Neural progenitor cell (in vitro differentiated cells): Measurements from ENCODE around the gene SPATA33. TPM values are rescaled to one million over a fixed set of nuclear protein-coding genes. Genes with fewer than 3 reads are reported as not detected.
A peak's percentile ranks its signal among the peaks of the same experiment; 100 is the strongest.

Experiments used
- DNase-seq: peaks from one replicate; pipeline ENCODE4 v3.0.0-alpha.2; 2016; ENCODE audit warnings: low spot score
- H2AFZ ChIP-seq: fragments of 200-600 bp; sonication (generic); replicated peaks from 2 replicates; pipeline ENCODE4 v1.6.1; 2016; ENCODE audit warnings: antibody characterized with exemption
- H3F3A ChIP-seq: fragments of 200-600 bp; sonication (generic); 2 replicates; pipeline ENCODE4 v1.6.1; 2016; ENCODE audit warnings: antibody characterized with exemption, low read depth
- H3K27ac ChIP-seq: fragments of 200-600 bp; sonication (generic); 2 replicates; pipeline ENCODE4 v1.5.1; 2016; ENCODE audit warnings: mild to moderate bottlenecking
- H3K27me3 ChIP-seq: fragments of 200-600 bp; sonication (generic); 2 replicates; pipeline ENCODE4 v1.6.1; 2016; ENCODE audit warnings: mild to moderate bottlenecking, moderate library complexity
- H3K36me3 ChIP-seq: fragments of 200-600 bp; sonication (generic); 2 replicates; pipeline ENCODE4 v1.5.1; 2016
- H3K4me1 ChIP-seq: fragments of 200-600 bp; sonication (generic); 2 replicates; pipeline ENCODE4 v1.6.1; 2016; ENCODE audit warnings: mixed run types
- H3K4me2 ChIP-seq: fragments of 200-600 bp; sonication (generic); 2 replicates; pipeline ENCODE4 v1.6.1; 2016
- H3K4me3 ChIP-seq: fragments of 200-600 bp; sonication (generic); 2 replicates; pipeline ENCODE4 v1.5.1; 2016
- H3K79me2 ChIP-seq: fragments of 200-600 bp; sonication (generic); 2 replicates; pipeline ENCODE4 v1.6.1; 2016; ENCODE audit warnings: low read depth
- H3K9ac ChIP-seq: fragments of 200-600 bp; sonication (generic); 2 replicates; pipeline ENCODE4 v1.6.1; 2016
- H3K9me3 ChIP-seq: fragments of 200-600 bp; sonication (generic); 2 replicates; pipeline ENCODE4 v1.5.1; 2016; ENCODE audit warnings: low read depth
- H4K20me1 ChIP-seq: fragments of 200-600 bp; sonication (generic); 2 replicates; pipeline ENCODE4 v1.6.1; 2016; ENCODE audit warnings: low read depth
- H3K27ac Mint-ChIP-seq: 3 replicates; pipeline ENCODE4 v1.8.0; 2021; ENCODE audit warnings: mixed read lengths
- H3K27me3 Mint-ChIP-seq: 2 replicates; pipeline ENCODE4 v1.8.0; 2022; ENCODE audit warnings: low read depth, mild to moderate bottlenecking, inconsistent platforms, moderate library complexity, mixed read lengths; ENCODE audit not compliant: insufficient read depth
- H3K36me3 Mint-ChIP-seq: 3 replicates; pipeline ENCODE4 v1.8.0; 2021; ENCODE audit warnings: mixed read lengths
- H3K4me1 Mint-ChIP-seq: 3 replicates; pipeline ENCODE4 v1.8.0; 2021; ENCODE audit warnings: mixed read lengths
- H3K4me3 Mint-ChIP-seq: 3 replicates; pipeline ENCODE4 v1.8.0; 2021; ENCODE audit warnings: mild to moderate bottlenecking, moderate library complexity, mixed read lengths
- H3K9me3 Mint-ChIP-seq: 3 replicates; pipeline ENCODE4 v1.8.0; 2020; ENCODE audit warnings: mixed read lengths
- CTCF ChIP-seq: fragments of 200-600 bp; sonication (generic); IDR thresholded peaks from 2 replicates; pipeline ENCODE4 v1.5.1; 2017; ENCODE audit warnings: antibody characterized with exemption, mild to moderate bottlenecking
- EZH2 ChIP-seq: fragments of 200-600 bp; sonication (generic); IDR thresholded peaks from 2 replicates; pipeline ENCODE4 v1.6.1; 2017; ENCODE audit warnings: antibody characterized with exemption, mild to moderate bottlenecking, moderate library complexity
- EZH2phosphoT487 ChIP-seq: fragments of 200-600 bp; sonication (generic); IDR thresholded peaks from 2 replicates; pipeline ENCODE4 v1.6.1; 2017; ENCODE audit warnings: antibody characterized with exemption
- total RNA-seq: library from RNA; depleted of rRNA; stranded (reverse); fragments of >200 nt; gene quantifications from 2 replicates; pipeline ENCODE4 v1.2.3, GENCODE V29; 2015; ENCODE audit warnings: low replicate concordance

SPATA33 gene
- total RNA-seq, 1 donor from 2014 or later: 14.1 TPM

DNA sequence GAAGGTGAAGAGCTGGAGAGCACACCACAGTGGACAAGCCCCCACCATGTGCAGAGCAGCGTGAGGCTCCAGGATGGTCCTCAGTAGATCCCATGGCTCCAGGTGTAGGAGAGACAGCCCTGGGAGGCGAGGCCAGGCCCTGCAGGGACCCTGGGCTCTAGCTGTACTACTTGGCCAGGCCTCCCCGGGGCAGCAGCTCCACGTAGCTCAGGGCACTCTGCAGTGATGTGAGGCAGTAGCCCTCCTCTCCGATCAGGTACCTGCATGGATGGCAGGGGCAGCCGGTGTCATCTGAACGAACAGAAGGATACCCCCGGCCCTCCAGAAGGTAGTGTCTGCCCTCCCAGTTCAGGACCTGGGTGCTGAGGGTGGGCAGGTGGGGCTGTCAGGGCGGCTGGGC is 50.1 kb downstream of the SPATA33 start:
- peaks cover 3% of the 10 kb centered on the region for H3K36me3 Mint-ChIP-seq
- H3K4me1 Mint-ChIP-seq: peaks cover 17% of the 10 kb centered on the region
- Histone ChIP-seq H3K4me1 (peaks cover 15% of the 10 kb centered on the region), H3K9me3 (no peaks in the 10 kb centered on the region), H3K4me3 (no peak overlapping the region), H3K36me3 (no peaks in the 10 kb centered on the region), H3K9ac (no peak overlapping the region), H3K4me2 (no peak overlapping the region), H2AFZ (no peak overlapping the region), H3F3A (peaks cover 9% of the 10 kb centered on the region), H3K79me2 (no peaks in the 10 kb centered on the region), H3K27me3 (peaks cover 25% of the 10 kb centered on the region), H3K27ac (no peak overlapping the region), H4K20me1 (no peaks in the 10 kb centered on the region)
- no peak for DNase-seq
- H3K4me3 Mint-ChIP-seq: no peak overlapping the region
- no peak overlapping the region for H3K27ac Mint-ChIP-seq
- H3K27me3 Mint-ChIP-seq: peaks cover 15% of the 10 kb centered on the region
- H3K9me3 Mint-ChIP-seq: no peaks in the 10 kb centered on the region
- TF ChIP-seq EZH2phosphoT487 (no peak), CTCF (no peak), EZH2 (no peak)

DNA sequence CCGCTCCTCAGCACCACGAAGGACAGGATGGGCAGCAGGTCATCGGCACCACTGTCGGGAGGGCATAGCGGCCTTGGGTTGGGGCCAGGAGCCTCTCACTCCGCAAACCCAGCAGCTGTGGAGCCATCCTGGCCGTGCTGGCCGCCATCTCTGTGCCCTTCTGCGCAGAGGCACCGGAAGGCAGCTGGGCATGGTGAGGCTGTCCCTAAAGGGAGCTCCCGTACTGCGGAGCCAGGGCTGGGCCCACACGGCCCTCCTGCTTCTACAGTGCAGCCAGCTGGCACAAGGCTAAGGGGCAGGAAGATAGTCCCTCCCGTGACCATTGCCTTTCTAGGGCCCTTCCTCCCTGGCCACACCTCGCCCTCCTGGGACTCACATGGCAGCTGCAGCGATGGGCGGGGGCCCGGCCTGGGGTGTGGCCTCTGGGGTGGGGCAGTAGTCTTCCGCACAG is 50.9 kb downstream of the SPATA33 start:
- TF ChIP-seq CTCF (no peak), EZH2phosphoT487 (no peak), EZH2 (no peak)
- peaks cover 17% of the 10 kb centered on the region for H3K27me3 ChIP-seq
- H2AFZ ChIP-seq: no peak overlapping the region
- no peak overlapping the region for H3K4me3 ChIP-seq
- no peaks in the 10 kb centered on the region for H3K9me3 ChIP-seq
- peaks cover 17% of the 10 kb centered on the region for H3K4me1 Mint-ChIP-seq
- peaks cover 15% of the 10 kb centered on the region for H3K27me3 Mint-ChIP-seq
- no peak overlapping the region for H3K27ac Mint-ChIP-seq
- no peak for DNase-seq
- peaks cover 15% of the 10 kb centered on the region for H3K4me1 ChIP-seq
- no peak overlapping the region for H3K4me3 Mint-ChIP-seq
- no peaks in the 10 kb centered on the region for H3K9me3 Mint-ChIP-seq
- H3K9ac ChIP-seq: no peak overlapping the region
- no peaks in the 10 kb centered on the region for H3K79me2 ChIP-seq
- H3K4me2 ChIP-seq: no peak overlapping the region
- H3K27ac ChIP-seq: no peak overlapping the region
- peaks cover 8% of the 10 kb centered on the region for H3F3A ChIP-seq
- no peaks in the 10 kb centered on the region for H3K36me3 ChIP-seq
- H4K20me1 ChIP-seq: no peaks in the 10 kb centered on the region
- peaks cover 3% of the 10 kb centered on the region for H3K36me3 Mint-ChIP-seq

GRCh38 chr16:89709166-89709565 is 51.5 kb downstream of the SPATA33 start:
- Histone ChIP-seq H3F3A (peaks cover 8% of the 10 kb centered on the region), H3K27me3 (peaks cover 13% of the 10 kb centered on the region), H3K79me2 (no peaks in the 10 kb centered on the region), H2AFZ (no peak overlapping the region), H3K9me3 (no peaks in the 10 kb centered on the region), H3K36me3 (no peaks in the 10 kb centered on the region), H3K4me2 (peak overlapping the region; percentile 8), H3K27ac (no peak overlapping the region), H4K20me1 (no peaks in the 10 kb centered on the region), H3K4me1 (peaks cover 15% of the 10 kb centered on the region), H3K9ac (no peak overlapping the region), H3K4me3 (no peak overlapping the region)
- Mint-ChIP-seq H3K4me1 (peaks cover 17% of the 10 kb centered on the region), H3K27ac (no peak overlapping the region), H3K4me3 (no peak overlapping the region), H3K9me3 (no peaks in the 10 kb centered on the region), H3K27me3 (peaks cover 15% of the 10 kb centered on the region), H3K36me3 (peaks cover 3% of the 10 kb centered on the region)
- TF ChIP-seq EZH2phosphoT487 (no peak), CTCF (no peak)
- peak; percentile 63 for DNase-seq
